SH-SY5Y (cell line): ENCODE measurements around the gene IP6K3.

Experiments
- GATA2 ChIP-seq: IDR thresholded peaks from 2 replicates; pipeline ENCODE4 v1.6.1; 2011; ENCODE audit warnings: mild to moderate bottlenecking, low read depth, low read length
- GATA3 ChIP-seq: IDR thresholded peaks from 2 replicates; pipeline ENCODE4 v1.6.1; 2011; ENCODE audit warnings: low read depth, mild to moderate bottlenecking, low read length, moderate library complexity

DNA sequence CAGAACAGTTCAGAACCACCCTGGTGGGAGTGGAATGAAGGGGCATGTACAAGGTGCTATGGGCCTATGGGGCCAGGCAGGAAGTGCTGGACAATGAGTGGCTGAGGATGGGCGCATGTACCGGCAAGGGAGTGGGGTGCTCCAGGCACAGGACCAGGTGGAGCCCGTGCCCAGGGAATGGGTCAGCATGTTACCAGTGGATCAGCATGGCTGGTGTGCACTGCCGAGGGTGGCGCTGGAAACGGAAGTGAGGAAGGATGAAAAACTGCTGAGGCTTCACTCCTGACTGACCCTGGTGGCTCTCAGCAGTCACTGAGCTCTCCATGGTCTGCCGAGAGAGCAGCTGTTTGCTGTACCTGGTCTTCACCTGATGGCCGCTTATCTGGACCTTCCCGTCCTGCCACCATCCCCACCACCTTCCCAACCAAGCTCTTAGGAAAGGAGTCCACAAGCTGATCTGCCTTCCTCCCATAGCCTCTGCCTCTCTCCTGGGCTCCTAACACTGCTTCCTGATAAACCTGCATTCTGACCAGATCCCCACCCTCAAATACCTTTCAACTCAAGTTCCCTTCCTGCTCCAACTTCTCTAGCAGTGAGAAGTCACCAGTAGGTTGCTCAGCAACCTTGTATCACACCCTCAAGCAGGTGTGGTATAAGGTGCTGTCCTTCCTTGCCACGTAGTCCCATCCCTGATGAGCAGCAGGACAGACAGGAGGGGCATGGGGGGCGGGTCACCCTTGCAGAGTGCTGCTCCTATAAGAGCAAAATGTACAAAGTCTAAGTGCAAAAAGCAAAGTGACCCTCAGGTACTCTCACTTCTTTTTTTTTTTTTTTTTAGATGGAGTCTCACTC lies 42.3 kb downstream of the IP6K3 start:
- TF ChIP-seq GATA3 (no peak), GATA2 (no peak)
